ENCODE data around the gene SUCO. TPM values are rescaled to one million over a fixed set of nuclear protein-coding genes. Genes with fewer than 3 reads are reported as not detected.

The SUCO gene
- total RNA-seq, 4 donors from 2014 or later, result 15.5 to 41.6 (median 25.1) TPM

GRCh38 chr1:172626845-172627244 is 93.9 kb downstream of the SUCO start:
- no peak for TF ChIP-seq POLR2AphosphoS5 (IDR thresholded peaks at IDR 0.05)
- WGBS, 2 donors (ENCODE audit: low coverage in 1 of 2), result 39 to 82% methylated on average over 3 of the region's 3 CpGs

GRCh38 chr1:172627702-172628101 is 94.8 kb downstream of the SUCO start:
- H3K36me3 ChIP-seq, result no peaks in the 10 kb centered on the region
- H3K4me3 ChIP-seq, result no peak overlapping the region
- peaks cover 0 to 11% (median 0%) of the 10 kb centered on the region in 3 donors for H3K9me3 ChIP-seq
- H3K4me1 ChIP-seq, result no peaks in the 10 kb centered on the region
- no peak overlapping the region for H3K27ac ChIP-seq
- no peaks in the 10 kb centered on the region for H3K27me3 ChIP-seq
- 66 to 83% methylated on average over 3 of the region's 3 CpGs for WGBS, 2 donors (ENCODE audit: low coverage in 1 of 2)
- TF ChIP-seq EP300 (IDR thresholded peaks at IDR 0.05), result no peak
- TF ChIP-seq POLR2AphosphoS5 (IDR thresholded peaks at IDR 0.05), result no peak
- TF ChIP-seq POLR2A (IDR thresholded peaks at IDR 0.05), result no peak
- TF ChIP-seq CTCF (IDR thresholded peaks at IDR 0.05), result no peak
- ATAC-seq, result no peak

More at GRCh38 chr1:172626845-172627244, 93.9 kb downstream of the SUCO start:
- Histone ChIP-seq H3K27me3 (no peaks in the 10 kb centered on the region), H3K27ac (no peak overlapping the region), H3K4me3 (no peak overlapping the region), H3K36me3 (no peaks in the 10 kb centered on the region), H3K4me1 (no peaks in the 10 kb centered on the region), H3K9me3 (peaks cover 0 to 5% (median 0%) of the 10 kb centered on the region in 3 donors)
- ATAC-seq, result no peak

GRCh38 chr1:172628401-172628800 is 95.5 kb downstream of the SUCO start:
- Histone ChIP-seq H3K36me3 (no peaks in the 10 kb centered on the region), H3K27me3 (no peaks in the 10 kb centered on the region), H3K4me3 (no peak overlapping the region), H3K9me3 (peaks cover 0 to 11% (median 0%) of the 10 kb centered on the region in 3 donors), H3K4me1 (no peaks in the 10 kb centered on the region), H3K27ac (no peak overlapping the region)
- ATAC-seq, result no peak
- 64 to 69% methylated on average over 4 of the region's 4 CpGs for WGBS, 2 donors (ENCODE audit: low coverage in 1 of 2)
- TF ChIP-seq POLR2A (IDR thresholded peaks at IDR 0.05) (no peak), CTCF (IDR thresholded peaks at IDR 0.05) (no peak), POLR2AphosphoS5 (IDR thresholded peaks at IDR 0.05) (no peak), EP300 (IDR thresholded peaks at IDR 0.05) (no peak)

DNA sequence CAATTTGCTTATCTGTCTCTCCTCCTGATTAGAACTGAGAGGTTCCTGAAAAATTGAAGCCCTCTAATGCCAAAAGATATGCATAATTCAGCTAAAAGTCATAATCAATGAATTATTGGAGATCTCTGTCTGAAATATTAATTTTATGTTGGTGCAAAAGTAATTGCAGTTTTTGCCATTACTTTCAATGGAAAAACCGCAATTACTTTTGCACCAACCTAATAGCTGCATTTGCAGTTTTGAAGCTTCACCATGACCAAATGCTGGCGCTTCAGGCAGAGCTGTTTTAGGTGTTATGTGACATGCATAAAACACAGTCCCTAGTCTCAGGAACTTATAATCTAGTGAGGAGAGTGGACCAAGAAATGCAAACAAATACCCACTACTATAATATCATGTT is 96.2 kb downstream of the SUCO start:
- Histone ChIP-seq H3K9me3 (peaks cover 0 to 11% (median 0%) of the 10 kb centered on the region in 3 donors), H3K4me3 (no peak overlapping the region), H3K36me3 (no peaks in the 10 kb centered on the region), H3K4me1 (no peaks in the 10 kb centered on the region), H3K27me3 (no peaks in the 10 kb centered on the region), H3K27ac (no peak overlapping the region)
- ATAC-seq, result no peak
- no peak for TF ChIP-seq CTCF (IDR thresholded peaks at IDR 0.05)
- no peak for TF ChIP-seq EP300 (IDR thresholded peaks at IDR 0.05)
- TF ChIP-seq POLR2A (IDR thresholded peaks at IDR 0.05), result no peak
- TF ChIP-seq POLR2AphosphoS5 (IDR thresholded peaks at IDR 0.05), result no peak
- 83 to 88% methylated on average over 2 of the region's 2 CpGs for WGBS, 2 donors (ENCODE audit: low coverage in 1 of 2)

- no peak for ATAC-seq
- Histone ChIP-seq H3K9me3 (peaks cover 0 to 11% (median 0%) of the 10 kb centered on the region in 3 donors), H3K4me1 (no peaks in the 10 kb centered on the region), H3K36me3 (no peaks in the 10 kb centered on the region), H3K27ac (no peak overlapping the region), H3K27me3 (no peaks in the 10 kb centered on the region), H3K4me3 (no peak overlapping the region)
- TF ChIP-seq POLR2AphosphoS5 (IDR thresholded peaks at IDR 0.05) (no peak), CTCF (IDR thresholded peaks at IDR 0.05) (no peak), POLR2A (IDR thresholded peaks at IDR 0.05) (no peak), EP300 (IDR thresholded peaks at IDR 0.05) (no peak)
- WGBS, 2 donors (ENCODE audit: low coverage in 1 of 2), result 100% methylated on average over 2 of the region's 2 CpGs
Measured at GRCh38 chr1:172629638-172630037, 96.7 kb downstream of the SUCO start.

Data from gastroesophageal sphincter (tissue), 4 donors.